ENCODE results near the gene CACNA1C. TPM values are rescaled to one million over a fixed set of nuclear protein-coding genes. Genes with fewer than 3 reads are reported as not detected.

The CACNA1C gene
- total and polyA plus RNA-seq, 2 donors (not counting 1 experiment from before 2014, with no cell fraction given), result 7.6 to 11.4 TPM

DNA sequence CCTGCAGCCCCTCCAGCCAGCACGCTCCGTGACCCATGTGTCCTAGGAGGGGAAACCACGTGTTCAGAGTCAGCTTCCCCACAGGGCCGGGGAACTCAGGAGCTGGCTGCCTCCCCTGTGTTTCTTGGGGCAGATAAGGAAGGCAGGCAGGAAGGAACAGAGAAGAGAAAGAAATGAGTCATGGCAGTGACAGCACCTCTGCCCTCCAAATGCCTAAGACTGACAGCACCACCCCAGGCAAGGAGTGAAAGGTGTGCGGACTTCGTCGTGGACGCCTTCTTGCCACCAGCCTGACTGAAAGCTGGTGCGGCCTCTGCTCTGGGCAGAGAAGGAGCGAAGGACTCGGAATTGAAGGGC lies 575.0 kb downstream of the CACNA1C start:
- no peaks in the 10 kb centered on the region for H3K4me1 ChIP-seq (ENCODE audit: control insufficient read depth, extremely low read depth, insufficient read depth, low read length)
- no peak for TF ChIP-seq EZH2 (IDR thresholded peaks at IDR 0.05; ENCODE audit: low read length, missing control alignments)
- H3K4me3 ChIP-seq (replicated peaks in 1 of 4; ENCODE audit: control extremely low read depth in 1 of 4, insufficient read depth in 1 of 4, low read depth in 3 of 4, low read length in 4 of 4), result no peak overlapping the region
- H3K27ac ChIP-seq (ENCODE audit: insufficient read depth, low read length), result no peak overlapping the region
- no peaks in the 10 kb centered on the region for H3K9me3 ChIP-seq (ENCODE audit: control insufficient read depth, insufficient read depth, low read depth, low read length)
- DNase-seq (ENCODE audit: low read depth in 2 of 2), result no peak
- H3K79me2 ChIP-seq (ENCODE audit: control insufficient read depth, insufficient read depth, low read length), result no peaks in the 10 kb centered on the region
- H3K27me3 ChIP-seq (ENCODE audit: control insufficient read depth, insufficient read depth, low read length), result no peaks in the 10 kb centered on the region
- no peak overlapping the region for H2AFZ ChIP-seq (ENCODE audit: low read length)
- H3K4me2 ChIP-seq (ENCODE audit: extremely low read depth, insufficient read depth, low read length), result no peak overlapping the region
- H3K36me3 ChIP-seq (ENCODE audit: control insufficient read depth, insufficient read depth, low read length), result no peaks in the 10 kb centered on the region
- no peak overlapping the region for H3K9ac ChIP-seq (ENCODE audit: insufficient read depth, low read length)
- no peaks in the 10 kb centered on the region for H4K20me1 ChIP-seq (ENCODE audit: control insufficient read depth, extremely low read depth, insufficient read depth, low read length)

DNA sequence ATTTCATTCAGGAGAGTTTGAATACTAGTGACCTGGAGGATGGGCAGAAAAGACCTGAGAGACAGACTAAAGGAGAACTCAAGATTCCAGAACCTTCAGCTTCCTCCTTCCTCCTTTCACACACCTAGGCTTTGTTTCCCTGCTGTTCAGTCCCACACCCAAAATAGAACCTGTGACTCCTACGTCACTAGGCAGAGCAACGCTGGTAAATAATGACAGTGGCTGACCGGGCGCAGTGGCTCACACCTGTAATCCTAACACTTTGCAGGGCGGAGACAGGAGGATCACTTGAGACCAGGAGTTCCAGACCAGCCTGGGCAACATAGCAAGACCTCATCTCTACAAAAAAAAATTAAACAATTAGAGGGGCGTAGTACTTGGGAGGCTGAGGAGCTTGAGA lies 575.6 kb downstream of the CACNA1C start:
- no peaks in the 10 kb centered on the region for H3K79me2 ChIP-seq (ENCODE audit: control insufficient read depth, insufficient read depth, low read length)
- no peak overlapping the region for H3K9ac ChIP-seq (ENCODE audit: insufficient read depth, low read length)
- H3K4me3 ChIP-seq (replicated peaks in 1 of 4; ENCODE audit: control extremely low read depth in 1 of 4, insufficient read depth in 1 of 4, low read depth in 3 of 4, low read length in 4 of 4), result no peak overlapping the region
- no peaks in the 10 kb centered on the region for H3K9me3 ChIP-seq (ENCODE audit: control insufficient read depth, insufficient read depth, low read depth, low read length)
- no peaks in the 10 kb centered on the region for H3K36me3 ChIP-seq (ENCODE audit: control insufficient read depth, insufficient read depth, low read length)
- no peaks in the 10 kb centered on the region for H4K20me1 ChIP-seq (ENCODE audit: control insufficient read depth, extremely low read depth, insufficient read depth, low read length)
- H3K4me1 ChIP-seq (ENCODE audit: control insufficient read depth, extremely low read depth, insufficient read depth, low read length), result no peaks in the 10 kb centered on the region
- no peak for DNase-seq (ENCODE audit: low read depth in 2 of 2)
- H2AFZ ChIP-seq (ENCODE audit: low read length), result no peak overlapping the region
- no peak overlapping the region for H3K27ac ChIP-seq (ENCODE audit: insufficient read depth, low read length)
- H3K27me3 ChIP-seq (ENCODE audit: control insufficient read depth, insufficient read depth, low read length), result no peaks in the 10 kb centered on the region
- TF ChIP-seq, protein P1, sequence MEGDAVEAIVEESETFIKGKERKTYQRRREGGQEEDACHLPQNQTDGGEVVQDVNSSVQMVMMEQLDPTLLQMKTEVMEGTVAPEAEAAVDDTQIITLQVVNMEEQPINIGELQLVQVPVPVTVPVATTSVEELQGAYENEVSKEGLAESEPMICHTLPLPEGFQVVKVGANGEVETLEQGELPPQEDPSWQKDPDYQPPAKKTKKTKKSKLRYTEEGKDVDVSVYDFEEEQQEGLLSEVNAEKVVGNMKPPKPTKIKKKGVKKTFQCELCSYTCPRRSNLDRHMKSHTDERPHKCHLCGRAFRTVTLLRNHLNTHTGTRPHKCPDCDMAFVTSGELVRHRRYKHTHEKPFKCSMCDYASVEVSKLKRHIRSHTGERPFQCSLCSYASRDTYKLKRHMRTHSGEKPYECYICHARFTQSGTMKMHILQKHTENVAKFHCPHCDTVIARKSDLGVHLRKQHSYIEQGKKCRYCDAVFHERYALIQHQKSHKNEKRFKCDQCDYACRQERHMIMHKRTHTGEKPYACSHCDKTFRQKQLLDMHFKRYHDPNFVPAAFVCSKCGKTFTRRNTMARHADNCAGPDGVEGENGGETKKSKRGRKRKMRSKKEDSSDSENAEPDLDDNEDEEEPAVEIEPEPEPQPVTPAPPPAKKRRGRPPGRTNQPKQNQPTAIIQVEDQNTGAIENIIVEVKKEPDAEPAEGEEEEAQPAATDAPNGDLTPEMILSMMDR (conservative IDR thresholded peaks at IDR 0.05 in 1 of 2, IDR thresholded peaks at IDR 0.05 in 1 of 2; ENCODE audit: low read depth in 1 of 2, low read length in 2 of 2), result no peak
- H3K4me2 ChIP-seq (ENCODE audit: extremely low read depth, insufficient read depth, low read length), result no peak overlapping the region

DNA sequence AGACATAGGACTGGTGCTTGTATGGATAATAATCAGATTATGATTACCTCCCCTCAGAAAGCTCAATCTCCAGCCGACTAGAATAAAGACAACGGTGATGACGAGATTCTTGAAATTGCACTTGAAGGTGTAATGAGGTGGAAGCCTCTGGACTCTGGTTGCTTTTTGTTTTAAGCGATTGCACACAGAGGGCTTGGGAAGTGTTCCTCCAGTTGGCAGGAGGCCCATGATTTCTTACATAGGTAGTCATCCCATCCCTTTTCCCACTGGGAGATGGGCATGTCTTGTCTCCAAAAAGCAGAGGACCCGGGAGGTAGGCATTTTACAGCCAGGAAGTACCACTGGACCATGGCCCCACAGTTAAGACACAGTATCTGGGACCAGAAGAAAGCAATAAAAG lies 576.3 kb downstream of the CACNA1C start:
- Histone ChIP-seq H3K9ac (ENCODE audit: insufficient read depth, low read length) (no peak overlapping the region), H3K27ac (ENCODE audit: insufficient read depth, low read length) (no peak overlapping the region), H2AFZ (ENCODE audit: low read length) (no peak overlapping the region), H3K4me1 (ENCODE audit: control insufficient read depth, extremely low read depth, insufficient read depth, low read length) (no peaks in the 10 kb centered on the region), H3K9me3 (ENCODE audit: control insufficient read depth, insufficient read depth, low read depth, low read length) (no peaks in the 10 kb centered on the region), H3K4me3 (replicated peaks in 1 of 4; ENCODE audit: control extremely low read depth in 1 of 4, insufficient read depth in 1 of 4, low read depth in 3 of 4, low read length in 4 of 4) (no peak overlapping the region), H3K4me2 (ENCODE audit: extremely low read depth, insufficient read depth, low read length) (no peak overlapping the region), H3K79me2 (ENCODE audit: control insufficient read depth, insufficient read depth, low read length) (no peaks in the 10 kb centered on the region), H4K20me1 (ENCODE audit: control insufficient read depth, extremely low read depth, insufficient read depth, low read length) (no peaks in the 10 kb centered on the region), H3K27me3 (ENCODE audit: control insufficient read depth, insufficient read depth, low read length) (no peaks in the 10 kb centered on the region), H3K36me3 (ENCODE audit: control insufficient read depth, insufficient read depth, low read length) (no peaks in the 10 kb centered on the region)
- no peak for TF ChIP-seq EZH2 (IDR thresholded peaks at IDR 0.05; ENCODE audit: low read length, missing control alignments)
- TF ChIP-seq, protein P1 (conservative IDR thresholded peaks at IDR 0.05 in 1 of 2, IDR thresholded peaks at IDR 0.05 in 1 of 2; ENCODE audit: low read depth in 1 of 2, low read length in 2 of 2), result no peak
- no peak for DNase-seq (ENCODE audit: low read depth in 2 of 2)
